Spleen (tissue), 7 donors: ENCODE results near the gene TMTC4.

Source experiments
- CTCF ChIP-seq, 11 experiments: fragments of 200-600 bp in 7 of 11; fragments of 450-650 bp in 4 of 11; sonication (generic) in 4 of 11; IDR thresholded peaks in 8 of 11; conservative IDR thresholded peaks in 3 of 11; 1 replicate in 7 of 11; 2 replicates in 4 of 11; pipeline versions ENCODE4 v1.4.0 to v1.8.0; 2016 to 2021; ENCODE audit warnings: antibody characterized with exemption in 11 of 11, inconsistent platforms in 4 of 11, mild to moderate bottlenecking in 1 of 11
- POLR2A ChIP-seq, 3 donors: fragments of 450-650 bp; IDR thresholded peaks; one replicate each; pipeline ENCODE4 v1.5.1; 2017; ENCODE audit warnings: antibody characterized with exemption in 3 of 3, mild to moderate bottlenecking in 1 of 3
- POLR2AphosphoS5 ChIP-seq, 3 donors: sonication (generic); formaldehyde crosslinking; IDR thresholded peaks; one replicate each; pipeline ENCODE4 v1.5.1; 2017; ENCODE audit warnings: antibody characterized with exemption in 3 of 3
- donor health status: DM: no; HTN: no; CAD: no; lungs with moderate emphysema.
- donor health status: DM: no; HTN: no; CAD: no.
- donor health status: DM: no; HTN: no; CAD: no.

GRCh38 chr13:100652510-100652909 lies 22.1 kb downstream of the TMTC4 start:
- TF ChIP-seq CTCF (IDR thresholded peaks at IDR 0.05 in 8 of 11, conservative IDR thresholded peaks at IDR 0.05 in 3 of 11) (no peak), POLR2A (IDR thresholded peaks at IDR 0.05) (no peak), POLR2AphosphoS5 (IDR thresholded peaks at IDR 0.05) (no peak)
